OCI-LY1 (cell line): ENCODE measurements around the gene VAV3.

Experiments
- H2AFZ ChIP-seq: fragments of 200-600 bp; sonication (generic), shearing (Covaris generic); 2 replicates; pipeline ENCODE4 v1.6.0; 2014; ENCODE audit warnings: antibody characterized with exemption, mild to moderate bottlenecking, low read length
- H3F3A ChIP-seq: fragments of 200-600 bp; sonication (generic), shearing (Covaris generic); 2 replicates; pipeline ENCODE4 v1.6.0; 2014; ENCODE audit warnings: mild to moderate bottlenecking, antibody characterized with exemption, low read length, moderate library complexity; ENCODE audit not compliant: insufficient read depth
- H3K27ac ChIP-seq: fragments of 200-600 bp; sonication (generic); 2 replicates; pipeline ENCODE4 v1.5.1; 2014; ENCODE audit warnings: low read length, mixed run types, mild to moderate bottlenecking, low read depth; ENCODE audit not compliant: poor library complexity, severe bottlenecking
- H3K27me3 ChIP-seq: fragments of 200-600 bp; sonication (generic); 2 replicates; pipeline ENCODE4 v1.6.0; 2014; ENCODE audit warnings: antibody characterized with exemption, mild to moderate bottlenecking, low read length, moderate library complexity; ENCODE audit not compliant: insufficient read depth
- H3K36me3 ChIP-seq: fragments of 200-600 bp; sonication (generic); 2 replicates; pipeline ENCODE4 v1.6.1; 2014; ENCODE audit warnings: mild to moderate bottlenecking, antibody characterized with exemption, low read length, moderate library complexity, mixed read lengths; ENCODE audit not compliant: insufficient read depth
- H3K4me1 ChIP-seq: fragments of 200-600 bp; sonication (generic); 2 replicates; pipeline ENCODE4 v1.5.1; 2014; ENCODE audit warnings: mild to moderate bottlenecking, low read length, moderate library complexity; ENCODE audit not compliant: insufficient read depth, severe bottlenecking
- H3K4me2 ChIP-seq: fragments of 200-600 bp; sonication (generic), shearing (Covaris generic); 2 replicates; pipeline ENCODE4 v1.6.1; 2014; ENCODE audit warnings: low read length
- H3K4me3 ChIP-seq: fragments of 200-600 bp; sonication (generic); 2 replicates; pipeline ENCODE4 v1.5.1; 2014; ENCODE audit warnings: low read length, low read depth, mild to moderate bottlenecking, mixed read lengths; ENCODE audit not compliant: poor library complexity, severe bottlenecking
- H3K79me2 ChIP-seq: fragments of 200-600 bp; shearing (Covaris generic); 2 replicates; pipeline ENCODE4 v1.6.1; 2016; ENCODE audit warnings: mixed run types, low read length, mixed read lengths; ENCODE audit not compliant: insufficient read depth
- H3K9ac ChIP-seq: fragments of 200-600 bp; sonication (generic), shearing (Covaris generic); 2 replicates; pipeline ENCODE4 v1.6.1; 2014; ENCODE audit warnings: mild to moderate bottlenecking, low read length, mixed read lengths
- H3K9me2 ChIP-seq: fragments of 200-600 bp; sonication (generic), shearing (Covaris generic); 2 replicates; pipeline ENCODE4 v1.6.1; 2014; ENCODE audit warnings: low read depth, mild to moderate bottlenecking, low read length, mixed read lengths
- H3K9me3 ChIP-seq: fragments of 200-600 bp; shearing (Covaris generic); 2 replicates; pipeline ENCODE4 v1.6.1; 2014; ENCODE audit warnings: low read length, mixed read lengths
- H4K20me1 ChIP-seq: fragments of 200-600 bp; sonication (generic), shearing (Covaris generic); 2 replicates; pipeline ENCODE4 v1.6.0; 2016; ENCODE audit warnings: mild to moderate bottlenecking, low read length; ENCODE audit not compliant: insufficient read depth
- EZH2 ChIP-seq: fragments of 200-600 bp; sonication (generic), shearing (Covaris generic); IDR thresholded peaks from 2 replicates; pipeline ENCODE4 v1.8.0; 2017; ENCODE audit warnings: borderline replicate concordance, mixed run types, mild to moderate bottlenecking, antibody characterized with exemption, low read length, moderate library complexity, mixed read lengths
- TF ChIP-seq, protein P1 (sequence below): fragments of 200-600 bp; sonication (generic), shearing (Covaris generic); IDR thresholded peaks from 2 replicates; pipeline ENCODE4 v1.5.1; 2017; ENCODE audit warnings: mild to moderate bottlenecking, antibody characterized with exemption, low read length, moderate library complexity, mixed read lengths

VAV3 gene

DNA sequence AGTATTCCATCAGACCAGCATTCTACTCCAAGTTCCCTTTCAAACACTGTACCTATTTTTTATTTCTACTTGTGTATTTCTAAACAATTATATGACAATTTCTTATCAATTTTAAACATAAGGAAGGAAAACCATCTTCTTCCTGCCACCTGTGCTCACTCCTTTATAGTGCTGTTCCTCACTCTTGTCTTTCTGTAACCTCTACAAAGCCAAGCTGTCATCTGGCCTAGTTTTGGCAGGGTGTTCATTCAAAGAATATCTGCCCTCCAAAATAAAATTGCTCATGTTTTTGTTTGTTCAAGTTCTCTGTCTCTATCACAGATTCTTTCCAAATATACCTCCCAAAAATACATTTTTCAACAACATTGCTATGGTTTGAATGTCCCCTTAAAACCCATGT, 360.2 kb downstream of the VAV3 start:
- H3K27me3 ChIP-seq: no peaks in the 10 kb centered on the region
- H3K4me2 ChIP-seq: no peak overlapping the region
- no peaks in the 10 kb centered on the region for H3K9me3 ChIP-seq
- no peak overlapping the region for H3K9ac ChIP-seq
- H4K20me1 ChIP-seq: no peaks in the 10 kb centered on the region
- TF ChIP-seq, protein P1, sequence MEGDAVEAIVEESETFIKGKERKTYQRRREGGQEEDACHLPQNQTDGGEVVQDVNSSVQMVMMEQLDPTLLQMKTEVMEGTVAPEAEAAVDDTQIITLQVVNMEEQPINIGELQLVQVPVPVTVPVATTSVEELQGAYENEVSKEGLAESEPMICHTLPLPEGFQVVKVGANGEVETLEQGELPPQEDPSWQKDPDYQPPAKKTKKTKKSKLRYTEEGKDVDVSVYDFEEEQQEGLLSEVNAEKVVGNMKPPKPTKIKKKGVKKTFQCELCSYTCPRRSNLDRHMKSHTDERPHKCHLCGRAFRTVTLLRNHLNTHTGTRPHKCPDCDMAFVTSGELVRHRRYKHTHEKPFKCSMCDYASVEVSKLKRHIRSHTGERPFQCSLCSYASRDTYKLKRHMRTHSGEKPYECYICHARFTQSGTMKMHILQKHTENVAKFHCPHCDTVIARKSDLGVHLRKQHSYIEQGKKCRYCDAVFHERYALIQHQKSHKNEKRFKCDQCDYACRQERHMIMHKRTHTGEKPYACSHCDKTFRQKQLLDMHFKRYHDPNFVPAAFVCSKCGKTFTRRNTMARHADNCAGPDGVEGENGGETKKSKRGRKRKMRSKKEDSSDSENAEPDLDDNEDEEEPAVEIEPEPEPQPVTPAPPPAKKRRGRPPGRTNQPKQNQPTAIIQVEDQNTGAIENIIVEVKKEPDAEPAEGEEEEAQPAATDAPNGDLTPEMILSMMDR: no peak
- TF ChIP-seq EZH2: no peak
- H3K4me1 ChIP-seq: no peaks in the 10 kb centered on the region
- H3K79me2 ChIP-seq: no peaks in the 10 kb centered on the region
- H3K27ac ChIP-seq: no peak overlapping the region
- no peaks in the 10 kb centered on the region for H3K36me3 ChIP-seq
- no peak overlapping the region for H3K4me3 ChIP-seq
- no peaks in the 10 kb centered on the region for H3K9me2 ChIP-seq
- H3F3A ChIP-seq: no peaks in the 10 kb centered on the region
- H2AFZ ChIP-seq: no peak overlapping the region

DNA sequence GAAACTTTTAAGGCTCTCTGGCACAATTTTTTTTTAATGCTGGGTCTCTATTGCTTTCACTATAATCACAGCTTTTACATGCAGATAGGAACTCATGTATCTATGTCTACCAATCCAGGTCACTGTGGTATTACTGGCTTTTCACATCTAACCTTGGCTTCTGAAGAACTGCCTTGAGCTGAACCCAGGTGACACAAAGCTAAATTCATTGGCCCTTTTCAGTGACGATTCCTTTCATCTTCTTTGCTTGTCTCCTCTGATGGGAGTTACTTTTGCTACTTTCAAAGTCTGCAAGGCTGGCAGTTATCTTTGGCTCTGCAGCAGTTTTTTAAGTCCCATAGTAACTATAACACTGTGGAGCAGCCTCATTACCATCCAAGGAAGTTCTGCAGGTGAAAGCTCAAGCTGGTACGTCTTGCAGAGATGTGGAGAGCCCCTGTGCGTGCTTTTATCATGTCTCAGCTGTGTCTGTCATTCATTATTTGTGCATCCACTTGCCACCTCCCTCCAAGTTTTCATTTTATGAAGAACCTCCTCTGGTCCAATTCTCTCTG, 364.3 kb downstream of the VAV3 start:
- TF ChIP-seq, protein P1: no peak
- TF ChIP-seq EZH2: no peak
- H3K4me2 ChIP-seq: no peak overlapping the region
- no peaks in the 10 kb centered on the region for H3K36me3 ChIP-seq
- H2AFZ ChIP-seq: no peak overlapping the region
- no peak overlapping the region for H3K9ac ChIP-seq
- no peaks in the 10 kb centered on the region for H3K79me2 ChIP-seq
- H3K9me2 ChIP-seq: no peaks in the 10 kb centered on the region
- no peaks in the 10 kb centered on the region for H3F3A ChIP-seq
- H3K4me3 ChIP-seq: no peak overlapping the region
- H4K20me1 ChIP-seq: no peaks in the 10 kb centered on the region
- H3K9me3 ChIP-seq: no peaks in the 10 kb centered on the region
- H3K27me3 ChIP-seq: no peaks in the 10 kb centered on the region
- no peaks in the 10 kb centered on the region for H3K4me1 ChIP-seq
- H3K27ac ChIP-seq: no peak overlapping the region

DNA sequence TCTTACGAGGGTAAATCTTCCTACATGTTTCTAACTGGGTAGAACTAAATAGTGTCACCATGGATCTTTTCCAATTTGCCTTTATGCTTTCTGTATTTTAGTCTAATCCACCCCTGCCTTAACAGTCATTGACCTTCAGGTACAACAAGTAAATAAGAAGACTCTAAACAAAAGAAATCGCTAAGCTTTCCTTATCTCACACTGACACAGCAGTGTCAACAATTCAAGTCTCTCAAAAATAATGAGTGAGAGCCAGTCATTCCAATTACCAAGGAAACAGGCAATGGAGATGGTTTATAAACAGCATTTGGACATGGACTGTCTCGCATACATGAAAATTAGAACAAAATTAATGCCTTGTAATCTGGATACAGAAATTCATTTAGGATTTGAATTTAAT, 365.8 kb downstream of the VAV3 start:
- Histone ChIP-seq H3K9me3 (no peaks in the 10 kb centered on the region), H3K36me3 (no peaks in the 10 kb centered on the region), H3K79me2 (no peaks in the 10 kb centered on the region), H2AFZ (no peak overlapping the region), H4K20me1 (no peaks in the 10 kb centered on the region), H3K27me3 (no peaks in the 10 kb centered on the region), H3K9me2 (no peaks in the 10 kb centered on the region), H3K4me3 (no peak overlapping the region), H3K9ac (no peak overlapping the region), H3K4me1 (no peaks in the 10 kb centered on the region), H3K4me2 (no peak overlapping the region), H3F3A (no peaks in the 10 kb centered on the region), H3K27ac (no peak overlapping the region)
- TF ChIP-seq, protein P1: no peak
- TF ChIP-seq EZH2: no peak
